CD14-positive monocyte (primary cell): ENCODE measurements around the gene PIK3CD. TPM values are rescaled to one million over a fixed set of nuclear protein-coding genes. Genes with fewer than 3 reads are reported as not detected.
A peak's percentile ranks its signal among the peaks of the same experiment; 100 is the strongest.

Experiments used
- DNase-seq, 3 donors: peaks; one replicate each; pipeline ENCODE4 v3.0.0-alpha.2; 2011 to 2022
- H2AFZ ChIP-seq: 2 replicates; pipeline ENCODE4 v1.6.0; 2012; ENCODE audit warnings: mild to moderate bottlenecking, low read depth, low read length, inconsistent platforms; ENCODE audit not compliant: insufficient read depth, poor library complexity, severe bottlenecking
- H3K27ac ChIP-seq, 2 donors: 1 replicate in 1 of 2; 2 replicates in 1 of 2; pipeline ENCODE4 v1.5.1; 2012 to 2013; ENCODE audit warnings: low read length in 2 of 2, control low read depth in 1 of 2, inconsistent platforms in 1 of 2, low read depth in 1 of 2, mild to moderate bottlenecking in 1 of 2
- H3K27me3 ChIP-seq, 2 donors: one replicate each; pipeline versions ENCODE4 v1.6.0 to v1.6.1; 2011 to 2013; ENCODE audit warnings: low read length in 2 of 2; ENCODE audit not compliant: control insufficient read depth in 2 of 2, insufficient read depth in 2 of 2
- H3K36me3 ChIP-seq, 2 donors: replicated peaks in 1 of 2; 1 replicate in 1 of 2; 2 replicates in 1 of 2; pipeline versions ENCODE4 v1.5.1 to v1.6.1; 2012 to 2013; ENCODE audit warnings: low read length in 2 of 2, control low read depth in 1 of 2, inconsistent platforms in 1 of 2, mild to moderate bottlenecking in 1 of 2; ENCODE audit not compliant: insufficient read depth in 2 of 2, control insufficient read depth in 1 of 2
- H3K4me1 ChIP-seq, 2 donors: 1 replicate in 1 of 2; 2 replicates in 1 of 2; pipeline versions ENCODE4 v1.5.1 to v1.6.1; 2012 to 2013; ENCODE audit warnings: low read length in 2 of 2, control low read depth in 1 of 2, inconsistent platforms in 1 of 2, mild to moderate bottlenecking in 1 of 2, moderate library complexity in 1 of 2; ENCODE audit not compliant: insufficient read depth in 2 of 2, control insufficient read depth in 1 of 2
- H3K4me2 ChIP-seq: replicated peaks from 2 replicates; pipeline ENCODE3; 2012; ENCODE audit warnings: low read length, moderate library complexity, mild to moderate bottlenecking; ENCODE audit not compliant: poor library complexity, severe bottlenecking; ENCODE audit errors: extremely low read depth
- H3K4me3 ChIP-seq, 3 experiments: fragments of 200-600 bp in 1 of 3; sonication (generic) in 1 of 3; replicated peaks in 1 of 3; 1 replicate in 2 of 3; 2 replicates in 1 of 3; pipeline ENCODE4 v1.5.1; 2011 to 2013; ENCODE audit warnings: low read length in 3 of 3, mild to moderate bottlenecking in 3 of 3, control low read depth in 2 of 3, low read depth in 2 of 3, inconsistent platforms in 1 of 3, moderate library complexity in 1 of 3
- H3K79me2 ChIP-seq: 2 replicates; pipeline ENCODE4 v1.6.0; 2012; ENCODE audit warnings: mild to moderate bottlenecking, control low read depth, inconsistent platforms, low read length, moderate library complexity; ENCODE audit not compliant: insufficient read depth
- H3K9ac ChIP-seq: 2 replicates; pipeline ENCODE4 v1.6.0; 2017; ENCODE audit warnings: low read length, mild to moderate bottlenecking; ENCODE audit not compliant: insufficient read depth, poor library complexity, severe bottlenecking
- H3K9me3 ChIP-seq, 2 donors: replicated peaks in 1 of 2; 1 replicate in 1 of 2; 2 replicates in 1 of 2; pipeline versions ENCODE4 v1.5.1 to v1.6.1; 2012 to 2013; ENCODE audit warnings: low read length in 2 of 2, control low read depth in 1 of 2; ENCODE audit not compliant: control insufficient read depth in 1 of 2, insufficient read depth in 1 of 2
- H4K20me1 ChIP-seq: 2 replicates; pipeline ENCODE4 v1.6.0; 2012; ENCODE audit warnings: mild to moderate bottlenecking, low read length, control low read depth, moderate library complexity; ENCODE audit not compliant: insufficient read depth
- H3K27ac Mint-ChIP-seq, 7 donors: one replicate each; pipeline ENCODE4 v1.8.0; 2020; ENCODE audit warnings: mild to moderate bottlenecking in 7 of 7, mixed read lengths in 7 of 7, moderate library complexity in 6 of 7, inconsistent platforms in 2 of 7
- H3K27me3 Mint-ChIP-seq, 3 donors: one replicate each; pipeline ENCODE4 v1.8.0; 2021 to 2022; ENCODE audit warnings: low read depth in 3 of 3, mild to moderate bottlenecking in 3 of 3, mixed read lengths in 3 of 3, moderate library complexity in 3 of 3, inconsistent platforms in 1 of 3
- H3K36me3 Mint-ChIP-seq, 2 donors: one replicate each; pipeline ENCODE4 v1.8.0; 2020; ENCODE audit warnings: mixed read lengths in 2 of 2, inconsistent platforms in 1 of 2, mild to moderate bottlenecking in 1 of 2
- H3K4me1 Mint-ChIP-seq: one replicate; pipeline ENCODE4 v1.8.0; 2020; ENCODE audit warnings: mild to moderate bottlenecking, mixed read lengths
- H3K4me3 Mint-ChIP-seq, 2 donors: one replicate each; pipeline ENCODE4 v1.8.0; 2020; ENCODE audit warnings: mild to moderate bottlenecking in 2 of 2, mixed read lengths in 2 of 2, moderate library complexity in 1 of 2
- H3K9me3 Mint-ChIP-seq, 7 donors: one replicate each; pipeline ENCODE4 v1.8.0; 2020 to 2022; ENCODE audit warnings: mixed read lengths in 7 of 7, mild to moderate bottlenecking in 6 of 7, moderate library complexity in 6 of 7, inconsistent platforms in 2 of 7
- CTCF ChIP-seq: fragments of 200-600 bp; IDR thresholded peaks from one replicate; pipeline ENCODE4 v1.8.0; 2022; ENCODE audit warnings: antibody characterized with exemption, mild to moderate bottlenecking
- WGBS: methylation state at CpG from one replicate; pipeline ENCODE4 v1.1.5; 2013; ENCODE audit warnings: missing lambda C conversion rate; ENCODE audit not compliant: insufficient coverage; 5-methylcytosine and 5-hydroxymethylcytosine counted together
- intact Hi-C, 2 donors: fragments of 100-400 bp; cut with micrococcal nuclease; formaldehyde crosslinking; loops; one replicate each; pipeline versions ENCODE4 v1.15.0 to v1.15.1; 2023
- polyA plus RNA-seq, 3 donors: library from polyadenylated mRNA; depleted of rRNA in 1 of 3; unstranded in 2 of 3; stranded (reverse) in 1 of 3; fragments of 300-500 nt in 2 of 3; fragments of >200 nt in 1 of 3; fragmentation: Illumina TruSeq in 2 of 3; gene quantifications; 1 replicate in 2 of 3; 2 replicates in 1 of 3; pipeline ENCODE4 v1.2.3, GENCODE V29; 2012 to 2021

The PIK3CD gene
- polyA plus RNA-seq, 3 donors, result 33.2 to 120 (median 52.2) TPM

- intact Hi-C loops, result loop anchor here (5.0 to 10.0 kb wide), 2 partner anchors 140 to 142 kb away; no protein-coding TSS in a partner anchor
- no peak overlapping the region for H3K4me3 Mint-ChIP-seq
These were observed 73.4 kb downstream of the PIK3CD start for GRCh38 chr1:9724706-9725476.

More at GRCh38 chr1:9724706-9725476, 73.4 kb downstream of the PIK3CD start:
- H3K9me3 Mint-ChIP-seq, result peaks cover 0 to 3% (median 0%) of the 10 kb centered on the region in 7 donors
- peak overlapping the region in 3 of 7 donors; percentile 46 to 69 (median 60) for H3K27ac Mint-ChIP-seq
- Histone ChIP-seq H3K27ac (peak overlapping the region in 1 of 2 donors; percentile 23), H3K79me2 (peaks cover 38% of the 10 kb centered on the region), H3K4me2 (no peak overlapping the region), H3K36me3 (peaks cover 88 to 93% of the 10 kb centered on the region in 2 donors), H3K9ac (no peak overlapping the region), H3K4me3 (no peak overlapping the region), H3K9me3 (peaks cover 0 to 4% of the 10 kb centered on the region in 2 donors), H3K27me3 (no peaks in the 10 kb centered on the region), H3K4me1 (no peaks in the 10 kb centered on the region), H4K20me1 (peaks cover 98% of the 10 kb centered on the region), H2AFZ (no peak overlapping the region)
- peaks cover 0 to 1% (median 0%) of the 10 kb centered on the region in 3 donors for H3K27me3 Mint-ChIP-seq
- peaks cover 75 to 90% of the 10 kb centered on the region in 2 donors for H3K36me3 Mint-ChIP-seq
- no peaks in the 10 kb centered on the region for H3K4me1 Mint-ChIP-seq
- DNase-seq, result peak; percentile 48 to 62 (median 61)
- WGBS, result 75% methylated on average over 22 of the region's 24 CpGs
- TF ChIP-seq CTCF, result peak; percentile 91
